Kidney (tissue), 14 donors: ENCODE measurements around the gene PNMA1. TPM values are rescaled to one million over a fixed set of nuclear protein-coding genes. Genes with fewer than 3 reads are reported as not detected.
A peak's percentile ranks its signal among the peaks of the same experiment; 100 is the strongest.

Experiments
- DNase-seq, 5 donors: peaks; one replicate each; pipeline ENCODE4 v3.0.0-alpha.2; 2013 to 2020
- FAIRE-seq: peaks from 2 replicates; lab custom pipeline; 2012; peaks lifted over from hg19 to GRCh38; lab: Jason Lieb, UNC
- H3K27ac ChIP-seq, 2 donors: one replicate each; pipeline ENCODE4 v1.7.0; 2013; ENCODE audit warnings: low read depth in 2 of 2, low read length in 2 of 2, inconsistent platforms in 1 of 2
- H3K27me3 ChIP-seq: one replicate; pipeline ENCODE4 v1.7.1; 2013; ENCODE audit warnings: low read length, inconsistent platforms; ENCODE audit not compliant: control insufficient read depth, insufficient read depth
- H3K36me3 ChIP-seq, 3 donors: one replicate each; pipeline versions ENCODE4 v1.7.0 to v1.7.1; 2013; ENCODE audit warnings: low read length in 3 of 3, control low read depth in 1 of 3, inconsistent platforms in 1 of 3; ENCODE audit not compliant: insufficient read depth in 3 of 3, control insufficient read depth in 2 of 3
- H3K4me1 ChIP-seq, 3 donors: one replicate each; pipeline versions ENCODE4 v1.7.0 to v1.7.1; 2013; ENCODE audit warnings: low read length in 3 of 3, inconsistent platforms in 1 of 3, low read depth in 1 of 3; ENCODE audit not compliant: control insufficient read depth in 2 of 3, insufficient read depth in 2 of 3
- H3K4me3 ChIP-seq, 3 donors: one replicate each; pipeline versions ENCODE4 v1.7.0 to v1.8.1; 2013; ENCODE audit warnings: low read length in 3 of 3, control low read depth in 1 of 3, inconsistent platforms in 1 of 3
- H3K9ac ChIP-seq, 3 donors: one replicate each; pipeline versions ENCODE4 v1.7.0 to v1.7.1; 2013; ENCODE audit warnings: low read length in 3 of 3, control low read depth in 1 of 3, inconsistent platforms in 1 of 3
- H3K9me3 ChIP-seq, 3 donors: one replicate each; pipeline versions ENCODE4 v1.7.0 to v1.7.1; 2013; ENCODE audit warnings: low read length in 3 of 3, control low read depth in 1 of 3, inconsistent platforms in 1 of 3; ENCODE audit not compliant: control insufficient read depth in 2 of 3, insufficient read depth in 1 of 3
- intact Hi-C: fragments of 100-400 bp; cut with DNase I; formaldehyde crosslinking; loops from one replicate; pipeline ENCODE4 v1.11.1; 2022
- polyA plus RNA-seq: library from polyadenylated mRNA; stranded (reverse); fragments of 350-450 nt; fragmentation: Illumina TruSeq; extraction: RNeasy Lipid Tissue Mini Kit (QIAGEN cat#74804); gene quantifications from one replicate; pipeline ENCODE4 v1.2.3, GENCODE V29; 2014; ENCODE audit warnings: low read depth, low replicate concordance; ENCODE audit not compliant: insufficient read depth
- total RNA-seq: library from RNA; stranded (reverse); fragmentation: NEBNext Ultra II Directional; extraction: Animal tissue kit (Norgen Biotek cat#: 25700); gene quantifications from one replicate; pipeline ENCODE4 v1.2.1, GENCODE V29; 2021
- TF ChIP-seq, protein P1 (sequence below): IDR thresholded peaks from 3 replicates; pipeline ENCODE4 v1.5.1; 2012; ENCODE audit warnings: mild to moderate bottlenecking, moderate library complexity, borderline replicate concordance; ENCODE audit not compliant: insufficient read depth; ENCODE audit errors: extremely low read depth
- donor health status: control.
- donor health status: control.
- donor health status: control.
- donor health status: control.
- donor health status: control.
- donor health status: DM: yes; HTN: yes; CAD: no.
- donor health status: Normal renal cell carcinoma (clear cell type).

Gene PNMA1
- total and polyA plus RNA-seq, 2 donors from 2014 or later = 34.6 to 53.1 TPM

DNA sequence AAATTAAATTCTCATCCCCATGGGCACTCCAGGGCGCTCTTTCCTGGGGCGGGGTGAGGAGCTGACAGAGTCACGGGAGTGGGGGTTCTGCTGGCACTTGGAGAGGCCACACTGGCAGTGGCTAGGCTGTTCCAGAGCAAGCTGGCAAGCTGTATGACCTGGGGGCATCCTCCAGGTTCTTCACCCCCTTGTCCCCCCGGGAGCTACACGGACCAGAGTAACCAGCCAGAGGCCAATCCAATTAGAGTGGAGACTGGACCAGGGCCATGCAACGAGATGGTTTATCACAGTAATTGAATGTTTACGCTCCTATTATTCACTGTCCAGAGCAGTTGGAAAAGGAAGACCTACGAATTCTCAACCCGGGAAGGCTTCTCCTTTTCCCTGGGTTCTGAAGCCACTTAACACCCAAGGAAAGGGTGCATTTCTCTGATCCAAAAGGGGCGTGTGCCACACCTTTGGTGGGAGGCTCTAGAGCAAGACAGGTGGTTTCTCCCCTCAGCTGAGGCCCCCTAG, 43.8 kb upstream of the PNMA1 start:
- Histone ChIP-seq H3K9ac (peak overlapping the region in 2 of 3 donors; percentile 45 to 81), H3K4me1 (peaks cover 16 to 77% (median 76%) of the 10 kb centered on the region in 3 donors), H3K4me3 (peak overlapping the region; percentile 18 to 69 (median 59)), H3K36me3 (no peaks in the 10 kb centered on the region), H3K9me3 (no peaks in the 10 kb centered on the region), H3K27ac (peak overlapping the region; percentile 84 to 95), H3K27me3 (no peaks in the 10 kb centered on the region)
- intact Hi-C loops = no loop called here
- FAIRE-seq (no peak), DNase-seq (peak in 1 of 5 donors; percentile 56)
- TF ChIP-seq, protein P1, sequence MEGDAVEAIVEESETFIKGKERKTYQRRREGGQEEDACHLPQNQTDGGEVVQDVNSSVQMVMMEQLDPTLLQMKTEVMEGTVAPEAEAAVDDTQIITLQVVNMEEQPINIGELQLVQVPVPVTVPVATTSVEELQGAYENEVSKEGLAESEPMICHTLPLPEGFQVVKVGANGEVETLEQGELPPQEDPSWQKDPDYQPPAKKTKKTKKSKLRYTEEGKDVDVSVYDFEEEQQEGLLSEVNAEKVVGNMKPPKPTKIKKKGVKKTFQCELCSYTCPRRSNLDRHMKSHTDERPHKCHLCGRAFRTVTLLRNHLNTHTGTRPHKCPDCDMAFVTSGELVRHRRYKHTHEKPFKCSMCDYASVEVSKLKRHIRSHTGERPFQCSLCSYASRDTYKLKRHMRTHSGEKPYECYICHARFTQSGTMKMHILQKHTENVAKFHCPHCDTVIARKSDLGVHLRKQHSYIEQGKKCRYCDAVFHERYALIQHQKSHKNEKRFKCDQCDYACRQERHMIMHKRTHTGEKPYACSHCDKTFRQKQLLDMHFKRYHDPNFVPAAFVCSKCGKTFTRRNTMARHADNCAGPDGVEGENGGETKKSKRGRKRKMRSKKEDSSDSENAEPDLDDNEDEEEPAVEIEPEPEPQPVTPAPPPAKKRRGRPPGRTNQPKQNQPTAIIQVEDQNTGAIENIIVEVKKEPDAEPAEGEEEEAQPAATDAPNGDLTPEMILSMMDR = no peak

DNA sequence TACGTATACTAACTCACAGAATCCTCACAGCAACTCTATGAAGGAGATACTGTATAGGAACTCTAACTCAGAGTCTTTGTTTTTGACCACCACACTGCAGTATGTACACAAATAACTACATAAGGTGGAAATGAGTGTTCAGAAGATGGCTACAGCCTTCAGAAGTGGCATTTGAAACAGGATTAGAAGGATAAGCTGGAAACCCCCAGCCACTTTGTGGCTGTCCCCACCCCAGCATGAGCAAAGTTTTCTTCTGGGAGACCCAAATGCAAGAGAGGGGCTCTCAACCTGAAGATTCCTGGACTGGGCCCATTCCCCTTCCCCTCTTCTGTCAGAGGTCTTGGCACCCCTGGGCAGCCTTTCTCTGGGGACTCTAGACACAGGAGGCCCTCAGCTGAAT, 43.2 kb upstream of the PNMA1 start:
- Histone ChIP-seq H3K9me3 (no peaks in the 10 kb centered on the region), H3K36me3 (no peaks in the 10 kb centered on the region), H3K27me3 (no peaks in the 10 kb centered on the region), H3K4me3 (peak overlapping the region in 1 of 3 donors; percentile 69), H3K27ac (peak overlapping the region; percentile 84 to 95), H3K9ac (peak overlapping the region in 1 of 3 donors; percentile 81), H3K4me1 (peaks cover 16 to 77% (median 76%) of the 10 kb centered on the region in 3 donors)
- TF ChIP-seq, protein P1 = no peak
- FAIRE-seq (no peak), DNase-seq (no peak)
- intact Hi-C loops = no loop called here

DNA sequence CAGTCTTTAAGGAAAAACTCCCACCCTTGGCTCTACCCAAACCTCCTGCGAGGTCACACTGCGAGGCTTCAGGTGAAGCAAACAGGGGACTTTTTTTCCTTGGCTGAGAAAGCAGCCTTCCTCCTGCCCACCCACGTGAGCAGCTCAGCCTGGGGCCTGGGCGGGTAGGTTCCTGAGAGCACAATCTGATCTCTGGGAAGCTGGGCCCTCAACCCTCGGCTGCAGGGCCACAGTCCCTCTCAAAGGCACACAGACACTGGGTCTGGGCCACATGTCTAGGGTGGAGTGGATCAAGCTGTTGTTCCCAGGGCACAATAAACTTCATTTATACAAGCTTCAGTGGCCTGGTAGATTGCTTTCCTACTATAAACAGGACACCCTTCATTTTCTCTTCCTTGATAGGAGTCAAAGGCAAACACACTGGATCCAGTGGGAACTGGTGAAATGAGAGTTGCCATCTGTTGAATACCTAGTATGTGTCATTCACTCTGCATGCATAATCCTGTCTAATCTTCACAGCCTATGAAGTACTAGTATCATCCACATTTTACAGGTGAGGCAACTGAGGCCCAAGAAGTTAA, 41.3 kb upstream of the PNMA1 start:
- DNase-seq (peak in 4 of 5 donors; percentile 42 to 86 (median 50)), FAIRE-seq (no peak)
- Histone ChIP-seq H3K27me3 (no peaks in the 10 kb centered on the region), H3K27ac (peak overlapping the region; percentile 63 to 91), H3K36me3 (no peaks in the 10 kb centered on the region), H3K9ac (peak overlapping the region in 1 of 3 donors; percentile 65), H3K4me1 (peaks cover 14 to 79% (median 76%) of the 10 kb centered on the region in 3 donors), H3K4me3 (peak overlapping the region in 1 of 3 donors; percentile 13), H3K9me3 (no peaks in the 10 kb centered on the region)
- TF ChIP-seq, protein P1 = no peak
- intact Hi-C loops = no loop called here
